Mammary epithelial cell (primary cell): ENCODE data around the gene PDE3B.

Experiments used
- CTCF ChIP-seq, 2 donors: IDR thresholded peaks in 1 of 2; conservative IDR thresholded peaks in 1 of 2; 2 replicates each; pipeline ENCODE4 v1.5.1; 2011 to 2012; ENCODE audit warnings: inconsistent platforms in 2 of 2, low read length in 2 of 2, mild to moderate bottlenecking in 2 of 2, control low read depth in 1 of 2, low read depth in 1 of 2; ENCODE audit not compliant: insufficient read depth in 1 of 2; ENCODE audit errors: extremely low read depth in 1 of 2
- EZH2 ChIP-seq: IDR thresholded peaks from 2 replicates; pipeline ENCODE4 v1.6.1; 2012; ENCODE audit warnings: low read length, inconsistent platforms, borderline replicate concordance

GRCh38 chr11:14637868-14638409 lies 5.7 kb upstream of the PDE3B start:
- TF ChIP-seq CTCF (conservative IDR thresholded peaks at IDR 0.05 in 1 of 2, IDR thresholded peaks at IDR 0.05 in 1 of 2; ENCODE audit: extremely low read depth in 1 of 2, insufficient read depth in 1 of 2, low read depth in 1 of 2, low read length in 2 of 2): no peak
- TF ChIP-seq EZH2: no peak
